ENCODE data around the gene VEPH1. TPM values are rescaled to one million over a fixed set of nuclear protein-coding genes. Genes with fewer than 3 reads are reported as not detected.

The VEPH1 gene
- total and polyA plus RNA-seq, 9 of the 15 experiments (the other 6 are each of a cell fraction or from before 2014, with no cell fraction given): 4.5 to 15.6 (median 5.8) TPM

DNA sequence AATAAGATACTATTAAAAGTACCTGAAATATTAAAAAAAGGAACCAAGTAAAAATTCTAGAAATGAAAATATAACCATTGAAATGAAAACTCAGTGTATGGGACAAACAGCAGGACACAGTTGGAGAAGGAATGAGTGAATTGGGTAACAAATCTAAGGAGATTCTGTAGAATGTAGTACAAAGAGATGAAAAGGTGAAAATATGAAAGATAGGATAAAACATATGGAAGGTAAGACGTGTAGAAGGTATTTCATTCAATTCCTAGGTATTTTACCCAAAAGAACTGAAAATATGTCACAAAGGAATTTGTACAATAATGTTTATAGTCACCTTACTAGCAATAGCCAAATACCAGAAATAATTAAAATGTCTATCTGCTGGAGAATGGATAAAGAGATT, 260.4 kb downstream of the VEPH1 start (continued):
- TF ChIP-seq, protein P1, sequence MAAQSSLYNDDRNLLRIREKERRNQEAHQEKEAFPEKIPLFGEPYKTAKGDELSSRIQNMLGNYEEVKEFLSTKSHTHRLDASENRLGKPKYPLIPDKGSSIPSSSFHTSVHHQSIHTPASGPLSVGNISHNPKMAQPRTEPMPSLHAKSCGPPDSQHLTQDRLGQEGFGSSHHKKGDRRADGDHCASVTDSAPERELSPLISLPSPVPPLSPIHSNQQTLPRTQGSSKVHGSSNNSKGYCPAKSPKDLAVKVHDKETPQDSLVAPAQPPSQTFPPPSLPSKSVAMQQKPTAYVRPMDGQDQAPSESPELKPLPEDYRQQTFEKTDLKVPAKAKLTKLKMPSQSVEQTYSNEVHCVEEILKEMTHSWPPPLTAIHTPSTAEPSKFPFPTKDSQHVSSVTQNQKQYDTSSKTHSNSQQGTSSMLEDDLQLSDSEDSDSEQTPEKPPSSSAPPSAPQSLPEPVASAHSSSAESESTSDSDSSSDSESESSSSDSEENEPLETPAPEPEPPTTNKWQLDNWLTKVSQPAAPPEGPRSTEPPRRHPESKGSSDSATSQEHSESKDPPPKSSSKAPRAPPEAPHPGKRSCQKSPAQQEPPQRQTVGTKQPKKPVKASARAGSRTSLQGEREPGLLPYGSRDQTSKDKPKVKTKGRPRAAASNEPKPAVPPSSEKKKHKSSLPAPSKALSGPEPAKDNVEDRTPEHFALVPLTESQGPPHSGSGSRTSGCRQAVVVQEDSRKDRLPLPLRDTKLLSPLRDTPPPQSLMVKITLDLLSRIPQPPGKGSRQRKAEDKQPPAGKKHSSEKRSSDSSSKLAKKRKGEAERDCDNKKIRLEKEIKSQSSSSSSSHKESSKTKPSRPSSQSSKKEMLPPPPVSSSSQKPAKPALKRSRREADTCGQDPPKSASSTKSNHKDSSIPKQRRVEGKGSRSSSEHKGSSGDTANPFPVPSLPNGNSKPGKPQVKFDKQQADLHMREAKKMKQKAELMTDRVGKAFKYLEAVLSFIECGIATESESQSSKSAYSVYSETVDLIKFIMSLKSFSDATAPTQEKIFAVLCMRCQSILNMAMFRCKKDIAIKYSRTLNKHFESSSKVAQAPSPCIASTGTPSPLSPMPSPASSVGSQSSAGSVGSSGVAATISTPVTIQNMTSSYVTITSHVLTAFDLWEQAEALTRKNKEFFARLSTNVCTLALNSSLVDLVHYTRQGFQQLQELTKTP (IDR thresholded peaks at IDR 0.05; ENCODE audit: low read depth in 1 of 2, partially characterized antibody in 2 of 2): no peak
- TF ChIP-seq ZNF121 (CRISPR knock-in tag; conservative IDR thresholded peaks at IDR 0.05) (no peak), MYNN (IDR thresholded peaks at IDR 0.05) (no peak), MYNN (CRISPR knock-in tag; IDR thresholded peaks at IDR 0.05) (no peak), PTRF (tag; IDR thresholded peaks at IDR 0.05) (no peak), NFE2L1 (tag; IDR thresholded peaks at IDR 0.05; ENCODE audit: borderline replicate concordance, low read depth) (no peak), BRCA1 (IDR thresholded peaks at IDR 0.05) (no peak), BRCA1 (CRISPR knock-in tag; IDR thresholded peaks at IDR 0.05) (no peak), U2AF2 (optimal IDR thresholded peaks at IDR 0.05; ENCODE audit: low read depth, low read length) (no peak), TAL1 (IDR thresholded peaks at IDR 0.05) (no peak), ZNF699 (CRISPR knock-in tag; IDR thresholded peaks at IDR 0.05; ENCODE audit: insufficient replicate concordance) (no peak), NELFE (IDR thresholded peaks at IDR 0.05; ENCODE audit: insufficient read depth, insufficient read length) (no peak), GABPB1 (CRISPR knock-in tag; IDR thresholded peaks at IDR 0.05) (no peak), MAFF (IDR thresholded peaks at IDR 0.05; ENCODE audit: low read length) (no peak), PHF20 (IDR thresholded peaks at IDR 0.05; ENCODE audit: partially characterized antibody) (no peak)
- TF ChIP-seq, protein P2, sequence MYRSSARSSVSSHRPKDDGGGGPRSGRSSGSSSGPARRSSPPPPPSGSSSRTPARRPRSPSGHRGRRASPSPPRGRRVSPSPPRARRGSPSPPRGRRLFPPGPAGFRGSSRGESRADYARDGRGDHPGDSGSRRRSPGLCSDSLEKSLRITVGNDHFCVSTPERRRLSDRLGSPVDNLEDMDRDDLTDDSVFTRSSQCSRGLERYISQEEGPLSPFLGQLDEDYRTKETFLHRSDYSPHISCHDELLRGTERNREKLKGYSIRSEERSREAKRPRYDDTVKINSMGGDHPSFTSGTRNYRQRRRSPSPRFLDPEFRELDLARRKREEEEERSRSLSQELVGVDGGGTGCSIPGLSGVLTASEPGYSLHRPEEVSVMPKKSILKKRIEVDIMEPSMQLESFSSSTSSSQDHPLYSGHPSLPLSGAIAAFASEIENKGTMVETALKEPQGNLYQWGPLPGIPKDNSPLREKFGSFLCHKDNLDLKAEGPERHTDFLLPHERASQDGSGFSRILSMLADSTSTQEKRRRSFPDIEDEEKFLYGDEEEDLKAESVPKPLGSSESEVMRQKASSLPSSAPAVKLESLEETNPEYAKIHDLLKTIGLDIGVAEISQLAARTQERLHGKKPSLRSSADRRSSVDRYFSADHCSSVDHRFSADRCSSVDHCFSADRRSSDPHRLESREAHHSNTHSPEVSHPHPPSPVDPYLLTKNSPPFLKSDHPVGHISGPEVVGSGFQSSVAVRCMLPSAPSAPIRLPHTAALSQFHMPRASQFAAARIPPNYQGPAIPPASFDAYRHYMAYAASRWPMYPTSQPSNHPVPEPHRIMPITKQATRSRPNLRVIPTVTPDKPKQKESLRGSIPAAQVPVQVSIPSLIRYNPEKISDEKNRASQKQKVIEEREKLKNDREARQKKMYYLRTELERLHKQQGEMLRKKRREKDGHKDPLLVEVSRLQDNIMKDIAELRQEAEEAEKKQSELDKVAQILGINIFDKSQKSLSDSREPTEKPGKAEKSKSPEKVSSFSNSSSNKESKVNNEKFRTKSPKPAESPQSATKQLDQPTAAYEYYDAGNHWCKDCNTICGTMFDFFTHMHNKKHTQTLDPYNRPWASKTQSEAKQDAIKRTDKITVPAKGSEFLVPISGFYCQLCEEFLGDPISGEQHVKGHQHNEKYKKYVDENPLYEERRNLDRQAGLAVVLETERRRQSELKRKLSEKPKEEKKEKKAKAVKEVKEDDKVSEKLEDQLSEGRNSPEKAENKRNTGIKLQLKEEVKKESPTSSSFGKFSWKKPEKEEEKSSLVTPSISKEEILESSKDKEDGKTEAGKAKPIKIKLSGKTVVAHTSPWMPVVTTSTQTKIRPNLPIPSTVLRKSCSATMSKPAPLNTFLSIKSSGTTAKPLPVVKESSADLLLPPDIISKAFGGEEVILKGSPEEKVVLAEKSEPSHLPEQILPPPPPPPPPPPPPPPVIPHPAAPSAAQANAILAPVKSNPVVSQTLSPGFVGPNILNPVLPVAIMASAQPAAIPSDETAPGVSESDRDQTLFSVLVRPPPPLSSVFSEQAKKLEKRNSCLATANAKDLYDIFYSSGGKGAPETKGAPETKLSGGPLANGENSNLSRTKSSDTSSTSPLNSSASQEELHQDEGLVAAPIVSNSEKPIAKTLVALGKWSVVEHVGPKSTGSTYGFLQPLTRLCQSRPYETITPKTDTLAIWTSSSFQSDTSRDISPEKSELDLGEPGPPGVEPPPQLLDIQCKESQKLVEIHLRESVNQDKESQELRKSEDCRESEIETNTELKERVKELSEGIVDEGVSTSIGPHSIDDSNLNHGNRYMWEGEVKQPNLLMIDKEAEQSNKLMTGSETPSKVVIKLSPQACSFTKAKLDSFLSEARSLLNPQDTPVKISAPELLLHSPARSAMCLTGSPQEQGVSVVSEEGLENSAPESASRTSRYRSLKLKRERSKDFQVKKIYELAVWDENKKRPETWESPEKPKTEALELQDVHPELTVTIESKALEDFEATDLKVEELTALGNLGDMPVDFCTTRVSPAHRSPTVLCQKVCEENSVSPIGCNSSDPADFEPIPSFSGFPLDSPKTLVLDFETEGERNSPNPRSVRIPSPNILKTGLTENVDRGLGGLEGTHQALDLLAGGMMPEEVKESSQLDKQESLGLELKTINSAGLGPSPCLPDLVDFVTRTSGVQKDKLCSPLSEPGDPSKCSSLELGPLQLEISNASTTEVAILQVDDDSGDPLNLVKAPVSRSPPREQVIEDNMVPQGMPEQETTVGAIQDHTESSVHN (IDR thresholded peaks at IDR 0.05; ENCODE audit: borderline replicate concordance in 1 of 2, low read depth in 1 of 2): no peak
